Glutamatergic neuron (in vitro differentiated cells): ENCODE results near the gene SKI. TPM values are rescaled to one million over a fixed set of nuclear protein-coding genes. Genes with fewer than 3 reads are reported as not detected.

ENCODE experiments used
- DNase-seq: peaks from one replicate; pipeline ENCODE4 v3.0.0; 2022
- H3K27ac Mint-ChIP-seq: one replicate; pipeline ENCODE4 v1.8.0; 2020; ENCODE audit warnings: mild to moderate bottlenecking, mixed read lengths, inconsistent platforms; ENCODE audit not compliant: unreplicated experiment
- H3K27me3 Mint-ChIP-seq: one replicate; pipeline ENCODE4 v1.8.0; 2020; ENCODE audit warnings: mild to moderate bottlenecking, moderate library complexity, mixed read lengths, inconsistent platforms; ENCODE audit not compliant: unreplicated experiment
- H3K36me3 Mint-ChIP-seq: one replicate; pipeline ENCODE4 v1.8.0; 2020; ENCODE audit warnings: mild to moderate bottlenecking, mixed read lengths, inconsistent platforms; ENCODE audit not compliant: unreplicated experiment
- H3K4me1 Mint-ChIP-seq: one replicate; pipeline ENCODE4 v1.8.0; 2020; ENCODE audit warnings: mild to moderate bottlenecking, low read depth, mixed read lengths, inconsistent platforms; ENCODE audit not compliant: unreplicated experiment
- H3K4me3 Mint-ChIP-seq: one replicate; pipeline ENCODE4 v1.8.0; 2020; ENCODE audit warnings: mild to moderate bottlenecking, mixed read lengths, inconsistent platforms; ENCODE audit not compliant: unreplicated experiment
- H3K9me3 Mint-ChIP-seq: one replicate; pipeline ENCODE4 v1.8.0; 2020; ENCODE audit warnings: mild to moderate bottlenecking, moderate library complexity, mixed read lengths, inconsistent platforms; ENCODE audit not compliant: unreplicated experiment
- CTCF ChIP-seq: fragments of 200-600 bp; sonication (generic); IDR thresholded peaks from one replicate; pipeline ENCODE4 v1.5.0; 2021; ENCODE audit not compliant: partially characterized antibody, unreplicated experiment
- total RNA-seq: library from RNA; stranded (reverse); fragmentation: NEBNext Ultra II Directional; extraction: Animal tissue kit (Norgen Biotek cat#: 25700); gene quantifications from one replicate; pipeline ENCODE4 v1.2.1, GENCODE V29; 2021; ENCODE audit not compliant: unreplicated experiment

The SKI gene
- total RNA-seq, 1 donor from 2014 or later = 143 TPM

GRCh38 chr1:2193514-2194281 is 34.4 kb upstream of the SKI start:
- H3K36me3 Mint-ChIP-seq = no peaks in the 10 kb centered on the region
- H3K4me3 Mint-ChIP-seq = peak overlapping the region; percentile 57
- H3K9me3 Mint-ChIP-seq = peaks cover 11% of the 10 kb centered on the region
- peaks cover 8% of the 10 kb centered on the region for H3K4me1 Mint-ChIP-seq
- no peak overlapping the region for H3K27ac Mint-ChIP-seq
- no peak for TF ChIP-seq CTCF
- DNase-seq = no peak
- H3K27me3 Mint-ChIP-seq = peaks cover 13% of the 10 kb centered on the region

DNA sequence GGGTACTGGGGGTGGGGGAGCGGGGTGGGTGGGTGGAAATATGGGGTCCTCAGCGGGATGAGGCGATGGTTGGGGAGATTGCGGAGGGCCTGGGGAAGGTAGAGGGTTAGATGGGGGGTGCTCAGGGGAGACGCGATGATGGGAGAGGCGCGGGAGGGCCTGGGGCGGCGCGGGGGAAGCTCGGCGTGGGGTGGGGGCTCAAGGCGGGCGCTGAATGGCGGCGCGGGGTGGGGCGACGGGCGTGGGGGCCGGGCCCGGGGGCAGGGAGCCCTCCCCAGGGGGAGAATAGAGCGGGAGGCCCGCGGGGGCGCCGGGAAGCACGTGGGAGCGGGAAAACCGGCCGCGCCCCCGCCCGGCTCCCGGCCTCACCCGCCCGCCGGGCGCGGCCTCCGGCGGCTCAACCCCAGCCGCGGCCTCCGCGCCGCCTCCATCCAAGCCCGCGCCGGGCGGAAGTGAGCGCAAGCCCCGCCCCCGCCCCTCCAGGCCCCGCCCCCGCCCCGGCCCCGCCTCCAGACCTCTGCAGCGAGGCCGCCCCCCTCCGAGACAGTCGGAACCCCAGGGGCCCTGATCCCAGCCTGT is 33.7 kb upstream of the SKI start, which contains the start of gene FAAP20:
Gene FAAP20, minus strand, starts transcription at position 454 of the 579 bp plus-strand sequence. Its CDS starts 23 bp downstream, at position 431.
- Mint-ChIP-seq H3K4me1 (peaks cover 9% of the 10 kb centered on the region), H3K27ac (peak within 1 kb of the TSS; percentile 76), H3K9me3 (peaks cover 8% of the 10 kb centered on the region), H3K36me3 (no peaks in the 10 kb centered on the region), H3K4me3 (peak within 1 kb of the TSS; percentile 76), H3K27me3 (peaks cover 9% of the 10 kb centered on the region)
- peak; percentile 74 for DNase-seq
- no peak for TF ChIP-seq CTCF

- H3K27ac Mint-ChIP-seq = peak overlapping the region; percentile 76
- H3K27me3 Mint-ChIP-seq = peaks cover 9% of the 10 kb centered on the region
- peaks cover 9% of the 10 kb centered on the region for H3K9me3 Mint-ChIP-seq
- peaks cover 12% of the 10 kb centered on the region for H3K4me1 Mint-ChIP-seq
- peak; percentile 88 for DNase-seq
- no peaks in the 10 kb centered on the region for H3K36me3 Mint-ChIP-seq
- TF ChIP-seq CTCF = peak; percentile 75
- peak overlapping the region; percentile 76 for H3K4me3 Mint-ChIP-seq
These were observed 33.0 kb upstream of the SKI start for GRCh38 chr1:2194898-2195673.

- DNase-seq = peak; percentile 73
- Mint-ChIP-seq H3K4me1 (peaks cover 10% of the 10 kb centered on the region), H3K9me3 (peaks cover 9% of the 10 kb centered on the region), H3K36me3 (no peaks in the 10 kb centered on the region), H3K27ac (peak overlapping the region; percentile 62), H3K27me3 (peaks cover 6% of the 10 kb centered on the region), H3K4me3 (no peak overlapping the region)
- TF ChIP-seq CTCF = no peak
These were observed 32.3 kb upstream of the SKI start for GRCh38 chr1:2195785-2196184.
